GM12891 (cell line): ENCODE measurements around the gene NCF1.
"Not testable (repeated sequence)": the region's sequence is repeated elsewhere in the genome, so short reads cannot be mapped to it uniquely, and the experiment has no call there.

Source experiments
- POLR2A ChIP-seq: IDR thresholded peaks from 2 replicates; pipeline ENCODE4 v1.6.1; 2011; ENCODE audit warnings: low read depth, low read length, control low read depth
- POLR2AphosphoS5 ChIP-seq: IDR thresholded peaks from 2 replicates; pipeline ENCODE4 v1.6.1; 2011; ENCODE audit warnings: low read depth, low read length, control low read depth

DNA sequence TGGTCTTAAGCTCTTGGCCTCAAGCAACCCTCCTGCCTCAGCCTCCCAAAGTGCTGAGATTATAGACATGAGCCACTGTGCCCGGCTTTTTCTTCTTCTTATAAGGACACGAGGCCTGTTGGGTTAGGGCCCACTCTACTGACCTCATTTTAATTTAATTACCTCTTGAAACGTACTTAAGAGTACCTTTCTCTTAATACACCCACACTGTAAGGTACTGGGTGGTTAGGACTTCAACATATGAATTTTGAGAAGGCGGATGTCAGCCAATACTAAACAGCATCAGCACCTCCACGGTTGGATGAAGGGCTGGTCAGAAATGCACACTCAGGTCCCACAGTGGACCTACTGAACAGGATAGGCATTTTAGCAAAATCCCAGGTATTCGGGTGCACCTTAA is 7.9 kb downstream of the NCF1 start:
- TF ChIP-seq POLR2AphosphoS5, POLR2A: not testable (repeated sequence)
